Type B pancreatic cell (in vitro differentiated cells): Measurements from ENCODE around the gene CST5. TPM values are rescaled to one million over a fixed set of nuclear protein-coding genes. Genes with fewer than 3 reads are reported as not detected.
"Not testable (repeated sequence)": the region's sequence is repeated elsewhere in the genome, so short reads cannot be mapped to it uniquely, and the experiment has no call there.

Experiments used
- DNase-seq: peaks from one replicate; pipeline ENCODE4 v3.0.0; 2021; ENCODE audit warnings: mixed read lengths; ENCODE audit not compliant: unreplicated experiment; ENCODE audit errors: extremely low spot score
- H3K27ac Mint-ChIP-seq: 2 replicates; pipeline ENCODE4 v1.8.0; 2021; ENCODE audit warnings: mild to moderate bottlenecking, mixed read lengths
- H3K27me3 Mint-ChIP-seq: 2 replicates; pipeline ENCODE4 v1.8.0; 2021; ENCODE audit warnings: mixed read lengths
- H3K36me3 Mint-ChIP-seq: 2 replicates; pipeline ENCODE4 v1.8.0; 2021; ENCODE audit warnings: mixed read lengths
- H3K4me1 Mint-ChIP-seq: one replicate; pipeline ENCODE4 v1.8.0; 2021; ENCODE audit warnings: mixed read lengths; ENCODE audit not compliant: unreplicated experiment
- H3K4me3 Mint-ChIP-seq: 2 replicates; pipeline ENCODE4 v1.8.0; 2021; ENCODE audit warnings: mild to moderate bottlenecking, mixed read lengths
- H3K9me3 Mint-ChIP-seq: 2 replicates; pipeline ENCODE4 v1.8.0; 2021; ENCODE audit warnings: mixed read lengths
- total RNA-seq: library from RNA; stranded (reverse); gene quantifications from 2 replicates; pipeline ENCODE4 v1.2.1, GENCODE V29; 2021; ENCODE audit warnings: low replicate concordance
- TF ChIP-seq, protein P1 (sequence below): fragments of 200-600 bp; sonication (generic); conservative IDR thresholded peaks from 2 replicates; pipeline ENCODE4 v1.5.0; 2021; ENCODE audit warnings: antibody characterized with exemption, mild to moderate bottlenecking

The CST5 gene
- total RNA-seq, 1 donor from 2014 or later: not detected

DNA sequence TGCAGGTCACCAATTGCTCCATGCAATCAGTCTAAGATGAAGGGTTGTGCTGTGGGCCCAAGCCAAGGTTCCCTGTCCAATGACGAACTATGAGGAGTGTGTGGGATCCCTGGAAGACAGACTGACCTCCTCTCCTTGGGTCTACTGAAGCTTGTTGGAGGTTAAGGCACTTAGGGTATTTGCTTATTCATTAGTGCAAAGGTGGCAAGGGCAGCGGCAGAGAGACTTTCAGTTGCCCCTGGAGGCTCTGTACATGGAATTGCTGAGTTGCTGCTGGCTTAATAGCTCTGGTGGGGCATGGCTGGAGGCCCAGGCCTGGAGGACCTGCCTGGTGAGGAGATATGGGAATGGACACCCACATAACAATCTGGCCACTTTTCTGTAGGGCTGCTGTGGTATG is 29.8 kb upstream of the CST5 start:
- Mint-ChIP-seq H3K36me3 (no peaks in the 10 kb centered on the region), H3K27ac (no peak overlapping the region), H3K9me3 (peaks cover 5% of the 10 kb centered on the region), H3K4me3 (no peak overlapping the region), H3K27me3 (peaks cover 11% of the 10 kb centered on the region), H3K4me1 (no peaks in the 10 kb centered on the region)
- DNase-seq: no peak
- TF ChIP-seq, protein P1, sequence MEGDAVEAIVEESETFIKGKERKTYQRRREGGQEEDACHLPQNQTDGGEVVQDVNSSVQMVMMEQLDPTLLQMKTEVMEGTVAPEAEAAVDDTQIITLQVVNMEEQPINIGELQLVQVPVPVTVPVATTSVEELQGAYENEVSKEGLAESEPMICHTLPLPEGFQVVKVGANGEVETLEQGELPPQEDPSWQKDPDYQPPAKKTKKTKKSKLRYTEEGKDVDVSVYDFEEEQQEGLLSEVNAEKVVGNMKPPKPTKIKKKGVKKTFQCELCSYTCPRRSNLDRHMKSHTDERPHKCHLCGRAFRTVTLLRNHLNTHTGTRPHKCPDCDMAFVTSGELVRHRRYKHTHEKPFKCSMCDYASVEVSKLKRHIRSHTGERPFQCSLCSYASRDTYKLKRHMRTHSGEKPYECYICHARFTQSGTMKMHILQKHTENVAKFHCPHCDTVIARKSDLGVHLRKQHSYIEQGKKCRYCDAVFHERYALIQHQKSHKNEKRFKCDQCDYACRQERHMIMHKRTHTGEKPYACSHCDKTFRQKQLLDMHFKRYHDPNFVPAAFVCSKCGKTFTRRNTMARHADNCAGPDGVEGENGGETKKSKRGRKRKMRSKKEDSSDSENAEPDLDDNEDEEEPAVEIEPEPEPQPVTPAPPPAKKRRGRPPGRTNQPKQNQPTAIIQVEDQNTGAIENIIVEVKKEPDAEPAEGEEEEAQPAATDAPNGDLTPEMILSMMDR: no peak

DNA sequence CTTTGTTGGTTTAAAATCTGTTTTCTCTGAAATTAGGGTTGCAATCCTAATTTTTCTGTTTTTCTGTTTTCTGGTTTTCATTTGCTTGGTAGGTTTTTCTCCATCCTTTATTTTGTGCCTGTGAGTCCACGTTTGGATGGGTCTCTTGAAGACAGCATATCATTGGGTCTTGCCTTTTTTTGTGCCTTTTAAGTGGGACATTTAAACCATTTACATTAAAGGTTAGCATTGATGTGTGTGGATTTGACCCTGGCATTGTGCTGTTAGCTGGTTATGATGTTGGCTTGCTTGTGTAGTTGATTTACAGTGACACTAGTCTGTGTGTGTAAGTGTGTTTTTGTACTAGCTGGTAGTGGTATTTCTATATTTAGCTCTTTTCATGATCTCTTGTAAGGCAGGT is 28.0 kb upstream of the CST5 start:
- DNase-seq: no peak
- no peaks in the 10 kb centered on the region for H3K36me3 Mint-ChIP-seq
- H3K9me3 Mint-ChIP-seq: peaks cover 10% of the 10 kb centered on the region
- no peaks in the 10 kb centered on the region for H3K4me1 Mint-ChIP-seq
- H3K4me3 Mint-ChIP-seq: no peak overlapping the region
- H3K27ac Mint-ChIP-seq: no peak overlapping the region
- peaks cover 11% of the 10 kb centered on the region for H3K27me3 Mint-ChIP-seq
- TF ChIP-seq, protein P1: no peak

DNA sequence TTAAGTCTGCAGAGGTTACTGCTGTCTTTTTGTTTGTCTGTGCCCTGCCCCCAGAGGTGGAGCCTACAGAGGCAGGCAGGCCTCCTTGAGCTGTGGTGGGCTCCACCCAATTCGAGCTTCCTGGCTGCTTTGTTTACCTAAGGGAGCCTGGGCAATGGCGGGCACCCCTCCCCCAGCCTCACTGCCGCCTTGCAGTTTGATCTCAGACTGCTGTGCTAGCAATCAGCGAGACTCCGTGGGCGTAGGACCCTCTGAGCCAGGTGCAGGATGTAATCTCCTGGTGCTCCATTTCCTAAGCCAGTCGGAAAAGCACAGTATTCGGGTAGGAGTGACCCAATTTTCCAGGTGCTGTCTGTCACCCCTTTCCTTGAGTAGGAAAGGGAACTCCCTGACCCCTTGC is 22.8 kb upstream of the CST5 start:
- H3K9me3 Mint-ChIP-seq: peaks cover 10% of the 10 kb centered on the region
- not testable (repeated sequence) for H3K27me3 Mint-ChIP-seq, H3K27ac Mint-ChIP-seq, H3K4me3 Mint-ChIP-seq, DNase-seq, H3K4me1 Mint-ChIP-seq, H3K36me3 Mint-ChIP-seq

DNA sequence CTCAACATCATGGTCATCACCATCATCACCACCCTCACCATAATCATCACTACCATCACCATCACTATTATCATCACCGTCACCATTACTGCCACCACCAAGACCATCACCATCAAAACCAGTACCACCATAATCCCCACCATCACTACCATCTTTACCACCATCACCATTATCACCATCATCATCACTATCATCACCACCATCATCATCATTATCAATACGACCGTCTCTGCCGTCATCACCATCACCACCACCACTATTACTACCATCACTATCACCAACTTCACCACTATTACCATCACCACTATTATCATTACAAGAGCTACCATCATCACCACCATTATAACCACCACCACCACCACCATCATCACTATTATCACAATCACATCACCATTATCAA is 11.3 kb upstream of the CST5 start:
- not testable (repeated sequence) for H3K4me1 Mint-ChIP-seq, H3K36me3 Mint-ChIP-seq, H3K9me3 Mint-ChIP-seq, DNase-seq, H3K27ac Mint-ChIP-seq, H3K4me3 Mint-ChIP-seq, H3K27me3 Mint-ChIP-seq

DNA sequence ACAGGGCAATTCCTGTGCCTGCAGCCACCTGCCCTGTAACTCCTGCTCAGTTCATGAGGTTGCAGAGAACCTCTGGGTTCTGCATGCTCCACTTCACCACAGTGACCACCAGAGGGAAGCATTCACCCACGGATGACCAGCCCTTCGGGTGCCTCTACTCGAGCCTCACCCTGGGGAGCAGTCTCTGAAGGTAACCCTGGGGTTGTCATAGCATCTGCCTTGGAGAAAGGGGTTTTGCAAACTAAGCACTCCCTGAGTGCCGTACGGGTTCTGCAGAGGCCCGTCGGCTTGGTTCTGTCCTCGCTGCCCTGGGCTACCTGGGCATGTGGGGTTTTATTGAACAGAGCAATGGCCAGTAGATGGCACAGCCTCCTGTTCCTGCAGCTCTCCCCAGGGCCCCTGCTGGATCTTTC is 10.2 kb upstream of the CST5 start:
- peaks cover 1% of the 10 kb centered on the region for H3K27me3 Mint-ChIP-seq
- H3K4me1 Mint-ChIP-seq: no peaks in the 10 kb centered on the region
- TF ChIP-seq, protein P1: peak; percentile 84
- no peak overlapping the region for H3K4me3 Mint-ChIP-seq
- no peak for DNase-seq
- no peak overlapping the region for H3K27ac Mint-ChIP-seq
- no peaks in the 10 kb centered on the region for H3K9me3 Mint-ChIP-seq
- no peaks in the 10 kb centered on the region for H3K36me3 Mint-ChIP-seq

DNA sequence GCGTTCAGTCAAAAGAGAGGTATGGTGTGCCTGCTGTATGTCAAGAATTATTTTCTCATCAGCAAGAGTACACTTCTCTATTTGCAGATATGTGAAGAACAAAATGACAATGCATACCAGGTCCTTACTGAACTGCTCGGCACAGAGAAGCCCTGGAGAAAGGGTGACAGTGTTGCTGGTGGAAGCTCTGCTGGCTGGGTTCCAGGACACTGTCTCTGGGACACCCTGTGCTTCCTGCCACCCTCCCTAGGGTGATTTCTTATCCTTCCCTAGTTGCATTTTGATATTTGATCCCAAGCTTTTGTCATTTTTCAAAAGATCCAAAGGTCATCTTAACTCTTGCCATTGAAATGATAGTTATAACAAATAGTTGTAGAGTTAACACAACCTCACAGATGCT is 8.3 kb upstream of the CST5 start:
- no peak overlapping the region for H3K4me3 Mint-ChIP-seq
- H3K27me3 Mint-ChIP-seq: peaks cover 3% of the 10 kb centered on the region
- no peak for DNase-seq
- H3K36me3 Mint-ChIP-seq: no peaks in the 10 kb centered on the region
- no peak overlapping the region for H3K27ac Mint-ChIP-seq
- H3K4me1 Mint-ChIP-seq: peaks cover 6% of the 10 kb centered on the region
- TF ChIP-seq, protein P1: no peak
- peaks cover 4% of the 10 kb centered on the region for H3K9me3 Mint-ChIP-seq

DNA sequence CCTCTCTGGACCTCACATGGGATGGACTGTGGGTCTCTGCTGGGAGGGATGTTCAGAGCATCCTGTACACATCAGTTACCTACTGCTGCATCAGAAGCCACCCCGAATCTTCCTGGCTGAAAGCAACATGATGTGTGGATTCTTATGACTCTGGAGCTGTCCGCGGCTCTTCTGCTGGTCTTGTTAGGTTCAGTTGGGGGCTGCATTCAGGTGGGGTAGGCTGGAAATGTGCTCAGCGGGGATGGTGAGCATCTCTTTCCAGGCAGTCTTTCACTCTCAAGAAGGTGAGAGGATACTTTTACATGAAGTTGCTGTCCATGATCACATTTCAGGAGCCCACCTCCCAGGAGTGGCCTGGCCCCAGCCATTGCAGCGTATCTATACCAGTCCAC is 5.2 kb upstream of the CST5 start:
- Mint-ChIP-seq H3K27ac (no peak overlapping the region), H3K4me3 (no peak overlapping the region), H3K36me3 (no peaks in the 10 kb centered on the region), H3K27me3 (peaks cover 3% of the 10 kb centered on the region), H3K4me1 (peaks cover 12% of the 10 kb centered on the region), H3K9me3 (peaks cover 4% of the 10 kb centered on the region)
- TF ChIP-seq, protein P1: no peak
- no peak for DNase-seq
